ENCODE results near the gene KIF4B.
"Not testable (repeated sequence)": the region's sequence is repeated elsewhere in the genome, so short reads cannot be mapped to it uniquely, and the experiment has no call there.

Gene KIF4B

DNA sequence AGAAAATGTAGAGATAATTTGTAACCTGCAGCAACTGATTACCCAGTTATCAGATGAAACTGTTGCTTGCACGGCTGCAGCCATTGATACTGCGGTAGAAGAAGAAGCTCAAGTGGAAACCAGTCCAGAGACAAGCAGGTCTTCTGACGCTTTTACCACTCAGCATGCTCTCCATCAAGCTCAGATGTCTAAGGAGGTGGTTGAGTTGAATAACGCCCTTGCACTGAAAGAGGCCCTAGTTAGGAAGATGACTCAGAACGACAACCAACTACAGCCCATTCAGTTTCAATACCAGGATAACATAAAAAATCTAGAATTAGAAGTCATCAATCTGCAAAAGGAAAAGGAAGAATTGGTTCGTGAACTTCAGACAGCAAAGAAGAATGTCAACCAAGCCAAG is 1.7 kb downstream of the KIF4B start:
- no peak for DNase-seq

DNA sequence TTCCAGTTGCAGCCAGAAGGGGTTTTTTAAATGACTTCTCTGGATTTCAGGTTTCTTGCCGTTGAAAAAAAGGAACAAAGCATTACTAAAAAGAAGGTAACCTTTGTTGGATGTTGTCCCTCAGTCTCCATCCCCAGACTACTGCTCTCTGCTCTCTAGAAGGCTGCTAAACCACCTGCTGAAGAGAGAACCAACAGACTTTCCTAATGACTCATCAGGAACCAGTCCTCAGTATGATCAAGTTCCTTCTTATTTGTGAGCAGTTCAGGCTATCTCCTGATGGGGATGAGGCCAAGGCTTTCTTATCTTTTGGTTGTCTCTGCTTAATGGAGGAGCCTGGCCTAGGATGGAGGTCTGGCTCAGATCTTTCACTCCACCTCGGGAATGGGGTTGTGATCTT is 4.1 kb downstream of the KIF4B start:
- DNase-seq, result no peak

DNA sequence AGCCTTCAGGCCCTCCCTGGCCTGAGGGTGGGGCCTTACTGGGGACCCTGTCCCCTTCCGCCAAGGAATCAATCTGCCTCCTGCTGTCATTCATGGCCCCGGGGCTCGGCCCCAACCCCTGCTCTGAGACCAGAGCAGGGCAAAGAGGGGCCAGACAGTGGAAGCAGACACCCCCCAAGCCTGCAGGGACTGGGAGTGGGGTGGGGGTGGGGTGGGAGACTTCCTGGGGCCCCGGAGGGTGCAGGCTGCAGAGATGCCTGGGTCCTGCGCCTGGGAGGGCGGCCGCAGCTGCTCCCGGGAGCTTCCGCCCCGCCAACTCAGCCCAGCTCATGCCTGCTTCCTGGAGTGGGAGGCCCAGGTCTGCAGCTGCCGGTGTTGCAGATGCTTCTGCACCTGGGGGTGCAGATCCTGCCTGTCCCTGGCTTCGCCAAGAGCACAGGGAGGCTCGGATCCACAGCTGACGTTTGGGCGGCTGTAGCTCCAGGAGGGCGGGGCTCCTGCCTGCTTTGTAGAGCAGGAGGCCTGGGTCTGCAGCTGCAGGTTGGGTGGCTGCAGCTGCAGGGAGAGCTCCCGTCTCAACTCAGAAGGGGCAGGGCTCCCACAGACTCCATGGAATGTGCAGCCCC is 6.2 kb downstream of the KIF4B start:
- DNase-seq, result no peak

DNA sequence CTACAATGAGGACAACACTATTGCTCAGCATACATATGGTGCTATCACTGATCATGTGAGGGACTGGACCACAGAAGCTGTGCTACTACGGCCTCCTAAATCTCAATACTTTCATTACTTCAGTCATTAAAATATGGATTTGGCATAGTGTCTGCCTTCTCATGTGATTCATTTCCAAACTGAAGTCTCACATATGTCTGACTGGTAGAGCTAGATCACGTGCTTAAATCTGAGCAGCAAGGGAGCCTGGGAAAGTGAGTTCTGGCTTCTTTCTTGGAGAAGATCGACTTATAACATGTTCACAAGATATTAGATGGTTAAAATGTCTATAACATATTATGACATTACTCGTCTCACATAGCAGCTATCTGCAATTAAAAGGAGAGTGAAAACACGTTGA is 8.3 kb downstream of the KIF4B start:
- DNase-seq, result no peak

DNA sequence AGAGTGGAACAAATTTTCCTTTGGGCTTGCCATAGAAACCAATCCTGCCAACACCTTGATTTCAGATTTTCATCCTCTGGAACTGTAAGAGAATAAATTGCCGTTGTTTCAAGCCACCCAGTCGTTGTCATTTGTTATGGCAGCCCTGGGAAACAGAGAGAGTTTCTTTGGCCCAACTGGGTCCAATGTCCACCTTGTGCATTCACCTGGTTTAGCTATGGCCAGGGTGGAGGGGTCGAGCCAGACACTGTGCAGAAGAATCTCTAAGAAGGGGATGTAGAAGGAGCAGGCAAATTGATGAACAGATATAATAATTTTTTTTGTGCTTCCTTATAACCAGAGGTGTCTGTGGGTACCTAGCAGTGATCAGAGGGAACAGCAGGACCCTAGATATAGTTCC is 9.8 kb downstream of the KIF4B start:
- DNase-seq, result no peak

DNA sequence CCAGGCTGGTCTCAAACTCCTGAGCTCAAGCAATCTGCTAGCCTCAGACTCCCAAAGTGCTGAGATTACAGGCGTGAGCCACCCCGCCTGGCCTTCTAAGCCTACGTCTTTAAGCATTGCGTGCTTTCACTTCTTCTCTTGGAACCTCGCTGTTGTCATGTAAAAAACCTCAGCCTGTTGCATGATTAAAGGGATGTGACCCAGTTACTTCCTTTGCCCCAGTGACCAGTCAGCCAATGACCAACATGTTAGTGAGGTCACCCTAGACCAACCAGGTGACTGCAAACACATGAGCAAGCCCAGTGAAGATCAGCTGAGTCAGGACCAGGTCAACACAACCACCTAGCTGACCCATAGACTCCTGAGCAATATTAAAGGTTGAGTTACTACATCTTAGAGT is 10.5 kb downstream of the KIF4B start:
- no peak for DNase-seq

DNA sequence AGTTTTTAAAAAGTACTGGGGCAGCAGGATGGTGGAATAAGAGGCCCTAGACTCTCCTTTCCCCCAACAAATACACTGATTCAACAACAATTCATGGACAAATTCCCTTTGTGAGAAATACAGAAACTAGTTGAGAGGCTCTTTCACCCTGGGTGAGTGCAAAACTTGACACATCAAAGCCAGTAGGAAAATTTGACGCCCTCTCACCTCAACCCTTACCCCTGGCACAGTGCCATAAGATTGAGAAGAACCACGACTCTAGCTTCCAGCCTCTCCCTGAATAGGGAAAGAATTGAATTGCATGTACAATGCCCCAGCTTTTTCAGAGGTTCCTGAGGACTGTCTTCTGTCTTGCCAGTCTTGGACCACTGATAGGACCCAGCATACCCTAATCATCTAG is 12.3 kb downstream of the KIF4B start:
- no peak for DNase-seq

DNA sequence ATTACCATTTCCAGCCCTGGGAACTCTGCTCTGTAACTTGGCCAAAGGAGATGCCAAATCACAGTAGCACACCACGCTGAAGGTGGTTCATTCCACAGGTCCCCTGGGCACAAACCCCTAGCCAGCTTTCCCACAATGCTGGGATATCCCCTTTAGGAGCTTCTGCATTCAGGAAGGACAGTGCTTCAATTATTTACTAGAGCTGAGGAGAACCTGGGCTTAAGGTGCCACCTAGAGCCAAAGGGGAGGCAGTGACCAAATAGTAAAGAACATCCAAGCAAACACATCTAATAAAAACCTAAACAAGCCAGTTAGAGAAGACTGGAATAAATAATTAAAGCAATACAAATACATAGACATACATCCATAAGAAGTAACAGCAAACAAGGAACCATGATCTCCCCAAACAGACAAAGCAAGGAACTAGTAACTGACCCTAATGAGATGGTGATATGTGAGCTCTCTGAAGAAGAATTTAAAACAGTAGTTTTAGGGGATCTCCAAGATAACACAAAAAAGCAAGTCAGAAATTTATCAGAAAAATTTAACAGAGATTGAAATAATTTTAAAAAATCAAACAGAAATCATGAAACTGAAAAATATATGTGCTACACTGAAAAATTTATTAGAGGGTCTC is 14.6 kb downstream of the KIF4B start:
- DNase-seq, result no peak

DNA sequence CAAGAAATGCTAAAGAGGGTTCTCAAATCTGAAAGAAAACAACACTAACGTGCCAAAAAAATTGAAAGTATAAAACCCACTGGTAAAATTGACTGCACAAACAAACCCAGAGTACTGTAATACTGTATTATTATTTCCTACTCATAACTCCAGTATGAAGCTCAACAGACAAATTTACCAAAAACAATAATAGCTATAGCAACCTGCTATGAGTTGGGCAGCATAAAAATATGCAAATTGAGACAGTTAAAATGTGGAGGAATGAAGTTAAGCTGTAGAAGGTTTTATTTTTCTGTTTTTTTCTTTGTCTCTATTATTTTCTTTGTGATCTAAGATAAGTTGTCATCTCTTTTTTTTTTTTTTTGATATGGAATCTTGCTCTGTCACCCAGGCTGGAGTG is 15.7 kb downstream of the KIF4B start:
- DNase-seq, result no peak

DNA sequence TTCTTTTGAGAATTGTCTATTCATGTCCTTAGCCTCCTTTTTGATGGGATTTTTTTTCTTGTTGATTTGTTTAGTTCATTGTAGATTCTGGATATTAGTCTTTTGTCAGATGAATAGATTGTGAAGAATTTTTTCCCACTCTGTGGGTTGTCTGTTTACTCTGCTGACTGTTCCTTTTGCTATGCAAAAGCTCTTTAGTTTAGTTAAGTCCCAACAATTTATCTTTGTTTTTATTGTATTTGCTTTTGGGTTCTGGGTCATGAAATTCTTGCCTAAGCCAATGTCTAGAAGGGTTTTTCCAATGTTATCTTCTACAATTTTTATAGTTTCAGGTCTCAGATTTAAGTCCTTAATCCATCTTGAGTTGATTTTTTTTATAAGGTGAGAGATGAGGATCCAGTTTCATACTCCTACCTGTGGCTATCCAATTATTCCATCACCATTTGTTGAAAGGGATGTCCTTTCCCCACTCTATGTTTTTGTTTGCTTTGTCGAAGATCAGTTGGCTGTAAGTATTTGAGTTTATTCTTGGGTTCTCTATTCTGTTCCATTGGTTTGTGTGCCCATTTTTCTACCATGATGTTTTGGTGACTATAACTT is 20.7 kb downstream of the KIF4B start:
- not testable (repeated sequence) for DNase-seq

DNA sequence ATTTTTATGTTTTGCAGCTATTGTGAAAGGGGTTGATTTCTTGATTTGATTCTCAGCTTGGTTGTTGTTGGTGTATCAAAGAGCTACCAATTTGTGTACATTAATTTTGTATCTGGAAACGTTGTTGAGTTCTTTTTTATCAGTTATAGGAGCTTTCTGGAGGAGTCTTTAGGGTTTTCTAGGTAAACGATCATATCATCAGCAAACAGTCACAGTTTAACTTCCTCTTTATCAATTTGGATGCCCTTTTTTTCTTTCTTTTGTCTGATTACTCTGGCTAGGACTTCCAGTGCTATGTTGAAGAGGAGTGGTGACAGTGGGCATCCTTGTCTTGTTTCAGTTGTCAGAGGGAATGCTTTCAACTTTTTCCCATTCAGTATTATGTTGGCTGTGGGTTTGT is 21.5 kb downstream of the KIF4B start:
- not testable (repeated sequence) for DNase-seq

DNA sequence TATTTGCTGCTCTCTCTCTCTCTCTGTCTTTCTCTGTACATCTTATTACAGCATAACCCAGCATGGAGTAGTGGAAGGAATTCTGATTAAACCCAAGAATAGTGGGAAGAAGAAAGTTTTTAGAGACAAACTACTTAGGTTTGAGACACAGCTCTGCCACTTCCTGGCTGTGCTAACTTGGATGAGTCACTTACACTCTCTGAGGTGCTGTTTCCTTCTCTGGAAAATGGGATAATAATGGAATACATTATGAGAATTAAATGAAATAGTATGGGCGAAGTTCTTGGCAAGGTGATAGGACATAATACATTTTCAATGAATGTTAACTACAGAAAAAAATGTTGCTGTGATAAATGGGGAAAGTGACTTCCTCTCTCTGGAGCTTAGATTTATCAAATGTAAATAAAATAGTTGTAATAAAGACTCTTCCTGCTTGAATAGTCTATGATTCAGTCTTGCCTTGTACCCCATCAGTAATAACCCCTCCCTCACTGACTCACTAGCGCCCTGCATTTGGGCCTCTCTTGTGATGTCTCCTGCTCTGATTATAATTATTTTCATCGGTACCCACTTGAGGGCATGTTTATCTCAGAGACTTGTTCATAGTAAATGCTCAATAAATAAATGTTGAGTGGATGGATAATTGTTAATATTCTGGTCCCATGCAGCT is 27.6 kb downstream of the KIF4B start:
- no peak for DNase-seq

DNA sequence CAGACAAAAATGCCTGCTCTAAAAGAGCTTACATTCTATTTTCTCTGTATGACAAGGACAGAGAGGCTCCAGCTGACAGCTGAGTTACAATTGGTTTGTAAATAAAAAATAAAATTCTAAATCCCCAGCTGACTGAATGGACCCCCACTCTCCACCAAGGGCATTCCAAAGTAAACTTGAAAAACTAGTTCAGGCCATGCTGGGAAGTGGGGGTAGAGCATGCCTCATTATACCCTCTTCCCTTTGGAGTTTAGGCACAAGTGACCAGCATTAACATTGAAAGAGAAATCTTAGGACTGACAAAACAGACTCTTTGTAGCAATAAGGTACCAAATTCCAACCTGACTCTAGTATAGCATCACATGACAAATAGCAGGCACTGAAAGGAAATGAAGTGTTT is 31.0 kb downstream of the KIF4B start:
- DNase-seq, result no peak

DNA sequence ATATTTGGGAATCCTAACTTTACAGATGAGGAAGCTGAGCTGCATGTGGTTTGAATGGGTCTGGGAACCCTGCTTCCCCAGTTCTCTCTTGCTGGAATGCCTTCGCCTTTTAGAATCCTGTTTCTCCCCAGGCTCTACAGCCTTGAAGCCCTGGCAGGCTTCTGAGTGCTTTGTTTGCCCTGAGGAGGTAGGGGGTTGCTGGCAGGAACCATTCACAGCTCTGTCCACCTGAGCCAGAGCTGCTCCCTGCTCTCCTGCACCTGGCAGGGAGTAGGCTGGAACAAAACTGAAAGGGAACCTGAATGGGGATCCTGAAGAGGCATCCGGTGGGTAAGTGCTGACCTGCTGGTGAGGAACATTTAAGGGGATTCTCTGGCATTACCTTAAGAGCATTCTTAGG is 33.0 kb downstream of the KIF4B start:
- DNase-seq, result no peak

DNA sequence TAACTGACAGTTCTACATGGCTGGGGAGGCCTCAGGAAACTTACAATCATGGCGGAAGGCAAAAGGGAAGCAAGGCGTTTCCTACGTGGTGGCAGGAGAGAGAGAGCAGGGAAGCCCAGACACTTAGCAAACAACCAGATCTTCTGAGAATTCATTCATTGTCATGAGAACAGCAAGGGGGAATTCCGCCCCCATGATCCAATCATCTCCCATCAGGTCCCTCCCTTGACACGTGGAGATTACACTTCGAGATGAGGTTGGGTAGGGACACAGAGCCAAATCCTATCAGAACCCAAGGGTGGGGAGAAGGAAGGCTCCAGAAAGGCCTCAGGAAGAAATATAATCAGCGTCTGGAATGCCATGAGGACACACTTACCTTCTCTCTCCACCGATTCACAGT is 34.3 kb downstream of the KIF4B start:
- no peak for DNase-seq

DNA sequence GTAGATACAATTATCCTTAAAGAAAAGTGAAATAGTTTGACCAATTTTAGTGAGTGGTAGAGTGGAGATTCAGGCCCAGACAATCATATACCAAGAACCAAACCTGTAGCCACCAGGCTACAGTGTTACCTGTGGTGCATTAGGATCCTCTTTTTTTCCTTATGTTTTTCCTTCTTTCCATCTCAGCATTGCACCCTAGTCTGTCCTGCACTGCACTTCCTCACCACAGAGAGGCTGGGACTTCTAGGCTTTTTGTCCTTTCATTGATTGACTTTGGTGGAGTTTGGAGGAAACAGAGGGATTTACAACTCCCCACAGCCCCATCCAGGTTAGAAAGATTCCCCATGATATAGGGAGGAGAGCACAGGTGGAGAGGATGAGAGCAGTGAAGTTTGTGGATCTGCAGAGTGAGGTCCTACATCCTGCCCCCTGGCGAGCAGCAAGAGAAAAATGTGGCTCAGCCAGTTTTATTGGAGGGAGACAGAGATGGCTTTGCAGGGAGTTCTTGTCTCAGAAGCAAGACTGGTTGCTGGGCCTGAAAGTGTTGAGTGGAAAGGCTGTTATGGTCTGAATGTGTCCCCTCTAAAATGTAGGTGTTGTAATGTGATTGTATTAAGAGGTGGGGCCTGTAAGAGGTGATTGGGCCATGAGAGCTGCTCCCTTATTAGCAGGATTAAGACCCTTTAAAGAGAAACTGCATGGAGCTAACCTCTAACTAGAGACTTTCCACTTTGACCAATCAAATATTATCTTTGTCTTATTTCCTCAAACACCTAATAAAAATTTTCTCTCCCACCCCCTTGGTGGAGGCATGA is 36.2 kb downstream of the KIF4B start:
- DNase-seq, result no peak

DNA sequence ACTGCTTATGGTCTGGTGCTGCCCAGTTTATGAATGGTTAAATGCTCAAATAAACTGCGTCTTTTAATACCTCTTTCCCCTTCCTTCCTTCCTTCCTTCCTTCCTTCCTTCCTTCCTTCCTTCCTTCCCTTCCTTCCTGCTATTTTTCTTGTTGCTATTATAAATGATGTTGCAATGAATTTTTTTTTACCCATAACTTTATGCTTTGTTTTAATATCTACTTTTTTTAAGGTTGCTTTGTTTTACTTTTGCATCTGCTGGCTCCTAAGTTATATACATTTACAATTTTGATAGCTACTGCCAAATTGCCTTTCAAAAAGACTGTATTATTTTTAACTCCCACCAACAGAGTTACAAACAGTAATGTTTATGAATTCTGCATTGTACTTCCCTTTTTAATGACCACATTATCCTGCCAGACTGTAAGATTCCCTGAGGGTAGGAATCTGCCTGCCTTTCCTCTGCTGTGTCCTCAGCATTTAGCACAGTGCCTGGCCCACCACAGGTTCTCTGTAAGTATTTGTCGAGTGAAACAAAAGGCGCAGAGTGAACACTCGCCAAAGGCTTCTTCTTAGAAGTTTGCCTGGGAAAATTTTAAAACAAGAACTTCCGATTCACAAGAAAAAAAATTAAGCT is 36.9 kb downstream of the KIF4B start:
- no peak for DNase-seq

DNA sequence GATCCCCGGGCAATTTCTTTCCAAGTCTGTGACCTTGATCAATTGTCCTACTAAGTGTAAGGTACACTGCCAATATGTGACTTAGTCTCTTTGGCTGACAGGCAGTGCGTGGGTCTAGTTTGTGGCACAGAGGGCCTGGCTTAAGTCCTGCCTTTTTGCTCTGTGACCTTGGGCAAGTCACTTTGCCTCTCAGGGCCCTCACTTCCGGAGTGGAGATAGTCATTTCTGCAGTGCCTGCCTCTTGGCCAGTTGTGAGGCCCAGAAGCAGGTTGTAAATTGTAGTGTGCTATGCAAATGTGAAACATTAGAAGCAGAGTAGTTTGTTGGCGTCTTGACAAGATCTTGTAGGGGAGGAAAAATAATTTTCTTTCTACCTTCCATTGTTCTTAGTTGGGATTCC is 39.0 kb downstream of the KIF4B start:
- DNase-seq, result no peak

DNA sequence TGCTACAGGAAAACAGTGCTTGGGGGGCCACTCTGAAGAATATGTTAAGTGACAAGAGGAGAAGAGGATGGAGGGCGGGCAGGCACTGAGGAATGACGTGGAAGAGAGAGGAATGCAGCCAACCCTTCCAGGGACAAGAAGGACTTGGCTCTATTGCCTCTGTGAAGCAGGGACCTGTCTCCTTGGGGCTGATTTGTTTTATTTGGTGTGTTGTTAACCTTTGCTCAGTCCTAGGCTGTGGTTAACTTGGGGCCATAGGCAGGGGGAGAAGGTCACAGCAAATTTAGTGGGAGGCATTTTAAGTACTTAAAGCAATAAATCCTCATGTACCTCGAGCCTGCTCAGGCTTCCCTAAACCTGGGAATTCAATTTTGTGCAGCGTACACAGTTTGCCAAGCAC is 39.9 kb downstream of the KIF4B start:
- no peak for DNase-seq

DNA sequence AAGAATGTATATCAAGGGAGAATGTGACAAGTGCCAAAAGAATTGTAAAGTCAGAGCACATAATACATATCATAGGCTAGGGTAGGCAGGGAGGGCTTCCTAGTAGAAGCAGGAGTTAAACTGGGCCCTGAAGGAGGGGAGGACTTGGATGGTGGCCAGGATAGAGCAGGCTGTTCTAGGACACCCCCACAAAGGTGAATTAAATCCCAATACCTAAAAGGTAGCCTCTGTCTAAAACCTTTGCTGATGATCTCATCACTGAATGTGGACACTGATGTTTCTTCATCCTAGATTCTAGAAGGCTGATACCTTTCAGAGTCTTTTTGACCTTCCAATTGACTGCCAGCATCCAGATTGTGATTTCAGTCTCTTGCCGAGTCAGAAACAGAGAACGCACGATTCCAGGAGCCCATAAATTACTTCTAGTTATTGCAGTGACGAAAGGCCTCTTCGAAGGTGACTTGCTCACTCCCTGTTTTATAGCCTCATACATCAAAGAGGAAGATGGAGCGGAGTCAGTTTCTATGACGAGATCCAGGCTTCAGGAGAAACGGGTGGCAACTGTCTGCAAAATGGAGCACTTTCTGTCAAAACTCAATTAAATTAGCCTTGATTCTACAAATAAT is 43.2 kb downstream of the KIF4B start:
- no peak for DNase-seq

DNA sequence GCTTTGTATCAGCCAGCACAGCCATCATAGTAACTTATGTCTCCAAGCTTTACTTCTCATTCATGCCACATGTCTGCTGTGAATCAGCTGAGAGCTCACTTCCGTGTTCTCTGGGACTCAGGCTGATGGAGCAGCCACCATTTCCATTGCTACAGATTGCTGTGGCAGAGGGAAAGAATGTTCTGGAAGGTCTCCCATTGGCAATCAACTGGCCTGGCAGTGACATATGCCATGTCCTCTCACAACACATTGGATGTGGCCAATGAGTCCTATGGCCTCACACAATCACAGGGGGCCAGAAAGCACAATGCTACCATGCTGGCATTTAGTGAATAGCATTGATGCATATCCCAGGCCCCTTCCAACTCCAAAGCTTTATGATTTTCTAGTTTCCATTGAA is 44.1 kb downstream of the KIF4B start:
- DNase-seq, result no peak

DNA sequence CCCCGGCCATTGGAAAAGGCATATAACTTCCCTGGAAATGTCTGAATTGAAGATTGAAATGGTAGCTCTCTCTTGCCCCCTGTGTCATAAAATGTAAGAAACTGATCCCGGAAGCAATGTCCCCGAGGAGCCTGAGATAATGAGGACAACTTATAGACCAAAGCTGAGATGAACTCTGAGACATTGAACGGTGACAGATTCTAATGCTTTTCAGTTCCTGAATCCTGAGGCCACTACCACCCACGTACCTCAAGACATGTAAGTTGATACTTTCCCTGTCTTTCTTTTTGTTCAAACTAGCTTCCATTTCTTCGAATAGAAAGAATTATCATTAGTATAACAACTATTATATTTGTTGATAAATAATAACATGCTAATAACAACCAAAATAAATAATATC is 51.0 kb downstream of the KIF4B start:
- DNase-seq, result no peak
